T-helper 2 cell treated with Interferon-gamma antibody and Interleukin-4, amounts not matched to agents 5 μg/mL and 100 μg/mL, for 36 hours (primary cell): Measurements from ENCODE around the gene SHISA4.

Experiments
- DNase-seq: peaks from one replicate; pipeline ENCODE4 v3.0.0; 2021; ENCODE audit warnings: low spot score
- H3K27ac Mint-ChIP-seq: one replicate; pipeline ENCODE4 v1.8.0; 2021; ENCODE audit warnings: mild to moderate bottlenecking, mixed read lengths
- H3K27me3 Mint-ChIP-seq: one replicate; pipeline ENCODE4 v1.8.0; 2021; ENCODE audit warnings: low read depth, mixed read lengths
- H3K36me3 Mint-ChIP-seq: one replicate; pipeline ENCODE4 v1.8.0; 2021; ENCODE audit warnings: low read depth, mixed read lengths
- H3K4me1 Mint-ChIP-seq: one replicate; pipeline ENCODE4 v1.8.0; 2021; ENCODE audit warnings: low read depth, mixed read lengths
- H3K4me3 Mint-ChIP-seq: one replicate; pipeline ENCODE4 v1.8.0; 2022; ENCODE audit warnings: mild to moderate bottlenecking, moderate library complexity, mixed read lengths
- H3K9me3 Mint-ChIP-seq: one replicate; pipeline ENCODE4 v1.8.0; 2021; ENCODE audit warnings: mixed read lengths

The SHISA4 gene

DNA sequence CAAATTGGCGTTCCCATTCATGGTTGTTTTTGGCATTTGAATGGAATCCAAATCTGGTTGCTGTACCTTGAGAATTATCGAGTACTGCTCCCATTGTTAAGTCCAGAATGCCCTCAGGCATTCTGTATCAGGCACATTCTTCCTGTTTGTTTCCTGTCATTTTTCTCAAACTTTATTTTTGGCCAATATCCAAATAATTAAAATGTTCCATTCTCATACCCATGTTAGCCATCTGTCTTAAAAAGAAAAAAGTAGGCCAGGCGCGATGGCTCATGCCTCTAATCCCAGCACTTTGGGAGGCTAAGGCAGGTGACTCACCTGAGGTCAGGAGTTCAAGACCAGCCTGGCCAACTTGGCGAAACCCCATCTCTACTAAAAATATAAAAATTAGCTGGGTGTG, 29.3 kb upstream of the SHISA4 start:
- DNase-seq = no peak
- H3K27ac Mint-ChIP-seq = no peak overlapping the region
- H3K4me3 Mint-ChIP-seq = no peak overlapping the region
- no peaks in the 10 kb centered on the region for H3K9me3 Mint-ChIP-seq
- H3K27me3 Mint-ChIP-seq = no peaks in the 10 kb centered on the region
- H3K4me1 Mint-ChIP-seq = no peaks in the 10 kb centered on the region
- H3K36me3 Mint-ChIP-seq = peaks cover 56% of the 10 kb centered on the region

DNA sequence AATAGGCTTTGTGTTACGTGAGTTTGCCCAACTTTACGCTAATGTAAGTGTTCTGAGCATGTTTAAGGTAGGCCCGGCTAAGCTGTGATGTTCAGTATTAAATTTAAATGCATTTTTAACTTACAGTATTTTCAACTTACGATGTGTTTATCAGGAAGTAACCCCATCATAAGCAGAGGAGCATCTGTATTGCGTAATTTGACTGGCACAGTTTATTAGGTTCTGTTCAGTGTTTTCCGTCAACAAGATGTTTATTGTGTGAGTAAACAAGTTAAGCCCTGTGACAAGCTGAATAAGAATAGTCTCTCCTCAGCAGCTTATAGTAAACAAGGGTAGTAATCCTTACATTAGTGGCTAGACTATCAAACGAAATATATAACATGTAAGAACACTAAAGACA, 27.2 kb upstream of the SHISA4 start:
- Mint-ChIP-seq H3K9me3 (no peaks in the 10 kb centered on the region), H3K4me3 (no peak overlapping the region), H3K36me3 (peaks cover 40% of the 10 kb centered on the region), H3K27me3 (no peaks in the 10 kb centered on the region), H3K27ac (no peak overlapping the region), H3K4me1 (peaks cover 2% of the 10 kb centered on the region)
- no peak for DNase-seq

- peaks cover 2% of the 10 kb centered on the region for H3K4me1 Mint-ChIP-seq
- no peak overlapping the region for H3K27ac Mint-ChIP-seq
- DNase-seq = no peak
- no peaks in the 10 kb centered on the region for H3K27me3 Mint-ChIP-seq
- no peak overlapping the region for H3K4me3 Mint-ChIP-seq
- H3K9me3 Mint-ChIP-seq = no peaks in the 10 kb centered on the region
- H3K36me3 Mint-ChIP-seq = peaks cover 61% of the 10 kb centered on the region
These were observed 18.3 kb upstream of the SHISA4 start for GRCh38 chr1:201870397-201870796.

GRCh38 chr1:201874672-201875071, 14.0 kb upstream of the SHISA4 start:
- Mint-ChIP-seq H3K36me3 (peaks cover 59% of the 10 kb centered on the region), H3K27ac (no peak overlapping the region), H3K4me1 (no peaks in the 10 kb centered on the region), H3K9me3 (no peaks in the 10 kb centered on the region), H3K4me3 (no peak overlapping the region), H3K27me3 (no peaks in the 10 kb centered on the region)
- no peak for DNase-seq

DNA sequence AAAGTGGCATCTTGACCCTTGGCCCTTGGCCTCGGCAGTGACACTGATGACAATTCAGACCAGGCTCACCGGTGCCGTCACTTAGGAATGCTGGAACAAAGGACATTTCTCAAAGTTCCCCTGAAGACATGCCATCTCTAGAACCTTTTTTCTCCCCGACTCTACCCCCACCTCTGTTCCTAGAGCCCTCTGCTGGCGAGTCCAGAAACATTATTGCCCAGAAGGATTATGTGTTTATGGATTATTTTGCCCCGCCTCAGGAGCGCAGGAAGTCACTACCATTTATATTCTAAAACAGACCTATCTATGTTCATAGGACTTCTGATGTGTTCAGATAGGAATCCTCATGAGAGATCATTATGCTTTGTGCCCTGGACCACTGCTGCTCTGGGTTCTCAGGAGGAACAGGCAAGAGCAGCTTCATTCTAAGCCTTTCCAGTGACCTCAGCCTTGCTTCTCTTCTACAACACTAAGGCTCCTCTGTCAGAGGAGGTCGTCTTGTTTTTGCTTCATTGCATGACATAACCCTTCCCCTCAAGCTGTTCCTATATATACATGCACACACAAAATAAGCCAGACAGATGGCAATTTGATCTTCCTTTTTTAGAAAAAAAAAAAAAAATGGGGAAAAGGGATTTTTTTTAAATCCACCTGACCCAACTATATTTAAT, 12.4 kb upstream of the SHISA4 start:
- no peak overlapping the region for H3K27ac Mint-ChIP-seq
- no peak for DNase-seq
- no peak overlapping the region for H3K4me3 Mint-ChIP-seq
- no peaks in the 10 kb centered on the region for H3K4me1 Mint-ChIP-seq
- no peaks in the 10 kb centered on the region for H3K9me3 Mint-ChIP-seq
- no peaks in the 10 kb centered on the region for H3K27me3 Mint-ChIP-seq
- peaks cover 45% of the 10 kb centered on the region for H3K36me3 Mint-ChIP-seq

GRCh38 chr1:201877877-201878401, 10.8 kb upstream of the SHISA4 start:
- H3K27me3 Mint-ChIP-seq = no peaks in the 10 kb centered on the region
- H3K4me3 Mint-ChIP-seq = no peak overlapping the region
- no peak for DNase-seq
- no peaks in the 10 kb centered on the region for H3K9me3 Mint-ChIP-seq
- H3K4me1 Mint-ChIP-seq = peaks cover 2% of the 10 kb centered on the region
- no peak overlapping the region for H3K27ac Mint-ChIP-seq
- H3K36me3 Mint-ChIP-seq = peaks cover 31% of the 10 kb centered on the region

- no peak overlapping the region for H3K4me3 Mint-ChIP-seq
- DNase-seq = no peak
- H3K36me3 Mint-ChIP-seq = peaks cover 15% of the 10 kb centered on the region
- peaks cover 5% of the 10 kb centered on the region for H3K4me1 Mint-ChIP-seq
- peaks cover 5% of the 10 kb centered on the region for H3K27me3 Mint-ChIP-seq
- H3K9me3 Mint-ChIP-seq = no peaks in the 10 kb centered on the region
- H3K27ac Mint-ChIP-seq = no peak overlapping the region
These were observed 7.6 kb upstream of the SHISA4 start for GRCh38 chr1:201880928-201881571.

DNA sequence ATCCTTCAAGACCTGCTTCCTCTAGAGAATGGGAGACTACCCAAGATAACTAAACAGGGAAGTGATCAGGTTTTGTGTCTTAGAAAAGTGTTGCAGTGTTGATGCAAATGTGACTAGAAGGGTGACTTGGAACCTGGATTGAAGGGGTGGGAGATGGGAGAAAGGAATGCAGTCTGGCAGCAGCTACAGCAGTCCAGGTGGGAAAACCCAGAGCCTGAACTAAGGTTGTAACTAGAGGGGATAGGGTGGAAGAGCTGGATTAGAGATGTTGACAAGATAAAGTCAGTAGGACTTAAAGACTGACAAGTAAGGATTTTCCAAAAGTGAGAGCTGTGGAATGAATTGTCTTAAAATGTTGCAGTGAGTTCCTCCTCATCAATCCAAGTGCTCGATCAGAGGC, 7.1 kb upstream of the SHISA4 start:
- Mint-ChIP-seq H3K36me3 (peaks cover 11% of the 10 kb centered on the region), H3K9me3 (no peaks in the 10 kb centered on the region), H3K4me3 (no peak overlapping the region), H3K27me3 (peaks cover 6% of the 10 kb centered on the region), H3K4me1 (peaks cover 5% of the 10 kb centered on the region), H3K27ac (no peak overlapping the region)
- DNase-seq = no peak

GRCh38 chr1:201882665-201883132, 6.0 kb upstream of the SHISA4 start:
- H3K36me3 Mint-ChIP-seq = peaks cover 6% of the 10 kb centered on the region
- no peak for DNase-seq
- peaks cover 15% of the 10 kb centered on the region for H3K27me3 Mint-ChIP-seq
- H3K4me1 Mint-ChIP-seq = peaks cover 5% of the 10 kb centered on the region
- H3K9me3 Mint-ChIP-seq = no peaks in the 10 kb centered on the region
- H3K4me3 Mint-ChIP-seq = no peak overlapping the region
- H3K27ac Mint-ChIP-seq = no peak overlapping the region

DNA sequence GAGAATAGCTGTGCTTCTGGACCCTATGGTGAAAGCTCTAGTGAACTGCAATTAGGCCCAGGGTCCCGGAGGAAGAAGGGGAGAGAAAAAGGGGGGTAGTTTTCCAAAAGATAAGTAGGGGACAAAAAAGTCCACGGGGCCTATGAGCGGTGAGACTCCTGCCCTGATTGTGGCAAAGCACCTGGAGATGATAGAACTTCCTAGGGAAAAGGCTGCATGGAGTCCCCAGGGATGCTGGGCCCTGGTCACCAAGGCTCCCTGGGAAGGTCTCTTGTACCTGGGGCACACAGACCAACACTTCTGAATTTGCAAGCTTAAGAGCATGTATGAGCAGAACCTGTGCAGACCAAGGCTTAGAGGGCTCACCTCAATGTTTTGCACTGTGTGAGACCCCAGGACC, 5.4 kb upstream of the SHISA4 start:
- DNase-seq = no peak
- Mint-ChIP-seq H3K36me3 (peaks cover 3% of the 10 kb centered on the region), H3K9me3 (no peaks in the 10 kb centered on the region), H3K4me3 (no peak overlapping the region), H3K27me3 (peaks cover 21% of the 10 kb centered on the region), H3K27ac (no peak overlapping the region), H3K4me1 (peaks cover 5% of the 10 kb centered on the region)

- H3K36me3 Mint-ChIP-seq = peaks cover 3% of the 10 kb centered on the region
- peaks cover 23% of the 10 kb centered on the region for H3K27me3 Mint-ChIP-seq
- H3K4me3 Mint-ChIP-seq = no peak overlapping the region
- no peak overlapping the region for H3K27ac Mint-ChIP-seq
- H3K4me1 Mint-ChIP-seq = peaks cover 5% of the 10 kb centered on the region
- DNase-seq = no peak
- no peaks in the 10 kb centered on the region for H3K9me3 Mint-ChIP-seq
These were observed 4.9 kb upstream of the SHISA4 start for GRCh38 chr1:201883786-201884185.

- Mint-ChIP-seq H3K4me1 (peaks cover 5% of the 10 kb centered on the region), H3K4me3 (no peak overlapping the region), H3K27me3 (peaks cover 26% of the 10 kb centered on the region), H3K27ac (no peak overlapping the region), H3K36me3 (peaks cover under 1% of the 10 kb centered on the region), H3K9me3 (no peaks in the 10 kb centered on the region)
- no peak for DNase-seq
These were observed 4.3 kb upstream of the SHISA4 start for GRCh38 chr1:201884425-201884824.

DNA sequence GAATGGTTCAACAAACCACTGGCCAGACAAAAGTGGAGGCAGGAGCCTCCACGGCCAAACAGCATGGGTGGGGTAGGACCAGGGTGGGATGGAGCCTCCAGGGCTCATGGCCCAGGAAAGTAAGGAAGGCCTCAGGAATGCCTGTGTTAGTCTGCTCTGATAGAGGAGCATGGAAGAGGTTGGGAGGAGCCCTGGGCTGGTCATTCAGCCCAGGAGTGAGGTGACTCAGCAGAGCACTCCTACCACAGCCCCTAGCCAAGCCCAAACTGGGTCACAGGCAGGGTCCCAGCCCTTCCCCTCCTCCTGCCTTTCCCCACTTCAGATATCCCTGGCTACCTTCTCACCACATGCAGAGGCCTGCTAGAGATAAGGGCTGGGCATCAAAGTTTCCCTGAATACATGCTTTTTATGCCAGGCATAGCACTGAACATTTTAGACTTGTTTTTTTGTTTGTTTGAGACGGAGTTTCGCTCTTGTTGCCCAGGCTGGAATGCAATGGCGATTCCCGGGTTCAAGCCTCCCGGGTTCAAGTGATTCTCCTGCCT, 3.1 kb upstream of the SHISA4 start:
- Mint-ChIP-seq H3K27ac (no peak overlapping the region), H3K27me3 (peaks cover 36% of the 10 kb centered on the region)
- no peak for DNase-seq

GRCh38 chr1:201886103-201886885, 2.4 kb upstream of the SHISA4 start:
- Mint-ChIP-seq H3K27me3 (peaks cover 40% of the 10 kb centered on the region), H3K4me1 (peaks cover 5% of the 10 kb centered on the region), H3K9me3 (no peaks in the 10 kb centered on the region), H3K36me3 (peaks cover 1% of the 10 kb centered on the region), H3K4me3 (no peak overlapping the region), H3K27ac (no peak overlapping the region)
- no peak for DNase-seq

More for the DNA sequence above, 3.1 kb upstream of the SHISA4 start:
- no peaks in the 10 kb centered on the region for H3K9me3 Mint-ChIP-seq
- peaks cover 5% of the 10 kb centered on the region for H3K4me1 Mint-ChIP-seq
- peaks cover 1% of the 10 kb centered on the region for H3K36me3 Mint-ChIP-seq
- H3K4me3 Mint-ChIP-seq = no peak overlapping the region
